SK-MEL-5 (cell line): ENCODE measurements around the gene FAM174C. TPM values are rescaled to one million over a fixed set of nuclear protein-coding genes. Genes with fewer than 3 reads are reported as not detected.

ENCODE experiments used
- DNase-seq: peaks from one replicate; pipeline ENCODE4 v3.0.0-alpha.2; 2016; ENCODE audit warnings: low read depth, low spot score
- in situ Hi-C: cut with HindIII; loops from 2 replicates; pipeline ENCODE4 v1.10.0; 2016; ENCODE audit warnings: low sequenced_read_pairs, high pct_unique_total_duplicates, low pct_unique_long_range_greater_than_20kb
- total RNA-seq: library from RNA; depleted of rRNA; stranded (reverse); fragments of >200 nt; shearing (Covaris generic); gene quantifications from 2 replicates; pipeline ENCODE4 v1.2.3, GENCODE V29; 2014

The FAM174C gene
- total RNA-seq, 1 experiment from 2014 or later: 89.7 TPM

DNA sequence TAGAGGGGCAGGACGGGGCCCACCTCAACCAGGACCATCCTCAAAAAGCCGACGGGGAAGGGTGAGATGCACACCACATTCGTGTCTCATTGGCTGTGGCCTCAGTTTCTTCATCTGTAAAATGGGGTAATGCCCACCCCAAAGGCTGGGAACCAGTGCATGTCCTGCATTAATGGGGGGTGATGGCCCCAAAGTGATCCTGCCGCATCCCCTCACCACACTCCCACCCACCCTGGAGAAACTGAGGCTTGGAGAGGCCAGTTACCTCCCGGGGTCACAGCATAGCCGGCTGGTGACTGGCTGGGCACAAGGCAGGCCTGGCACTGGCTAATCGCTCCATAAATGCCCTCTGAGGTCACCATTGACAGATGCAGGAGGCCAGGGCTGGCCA lies 27.6 kb upstream of the FAM174C start:
- no peak for DNase-seq
- in situ Hi-C loops: no loop called here

DNA sequence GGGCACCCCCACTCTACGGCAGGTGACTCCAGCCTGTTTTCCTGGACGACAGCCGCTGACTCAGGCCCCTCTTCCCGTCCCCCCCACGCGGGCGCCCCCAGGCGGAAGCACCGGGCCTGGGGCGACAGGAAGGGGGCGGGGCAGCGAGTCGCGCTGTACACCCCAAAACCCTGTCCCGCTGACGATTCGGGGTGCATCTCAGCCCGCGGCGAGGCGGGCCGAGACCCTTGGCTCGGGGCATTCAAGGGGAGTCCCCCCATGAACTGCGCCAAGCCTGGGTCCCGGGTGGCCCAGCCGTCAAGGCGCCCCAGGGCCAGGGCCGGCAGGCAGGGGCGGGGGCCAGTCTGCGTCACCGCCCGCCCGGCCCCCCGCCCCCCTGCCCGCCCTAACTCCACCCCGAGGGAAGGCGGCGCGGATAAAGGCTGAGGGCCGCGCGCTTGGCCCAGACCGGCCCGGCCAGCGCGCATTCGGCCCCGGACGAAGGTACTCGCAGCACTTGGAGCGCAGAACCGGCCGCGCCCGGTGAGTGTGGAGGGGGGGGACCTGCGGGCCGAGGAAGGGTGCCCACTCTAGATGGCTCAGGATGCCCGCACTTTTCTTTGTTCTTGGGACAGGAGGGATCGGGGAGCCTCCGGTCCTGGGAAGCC lies 27.1 kb upstream of the FAM174C start, which contains the start of gene MIDN:
TSS of gene MIDN (plus strand) at position 445 of the 647 bp plus-strand sequence. CDS start 1,714 bp downstream, outside the sequence.
- peak; percentile 63 for DNase-seq

DNA sequence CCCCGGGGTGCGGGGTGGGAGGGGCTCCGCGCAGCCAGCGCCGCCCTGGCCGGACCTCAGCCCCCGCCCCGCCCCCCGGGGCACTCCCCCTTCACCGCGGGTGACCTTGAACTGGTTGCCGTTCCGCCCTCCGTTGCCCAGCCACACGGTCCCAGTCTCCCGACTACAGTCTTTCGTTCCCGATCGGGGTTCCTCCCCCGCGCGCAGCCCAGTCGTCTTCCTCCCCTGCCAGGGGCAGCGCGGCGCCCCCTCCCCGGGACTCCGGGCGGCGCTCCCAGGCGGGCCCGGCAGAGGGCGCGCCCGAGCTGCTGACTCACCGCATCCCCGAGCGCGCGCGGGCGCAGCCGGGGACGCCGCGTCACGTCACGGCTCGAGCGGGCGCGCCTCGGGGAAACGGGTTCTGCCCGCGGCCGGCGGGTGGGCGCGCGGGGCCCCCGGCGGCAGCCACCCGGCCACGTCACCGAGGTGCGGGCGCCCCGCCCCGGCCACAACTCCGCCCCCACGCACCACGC lies 26.5 kb upstream of the FAM174C start:
- in situ Hi-C loops: no loop called here
- DNase-seq: no peak

More for the DNA sequence above, 27.1 kb upstream of the FAM174C start, which contains the start of gene MIDN:
- in situ Hi-C loops: no loop called here

DNA sequence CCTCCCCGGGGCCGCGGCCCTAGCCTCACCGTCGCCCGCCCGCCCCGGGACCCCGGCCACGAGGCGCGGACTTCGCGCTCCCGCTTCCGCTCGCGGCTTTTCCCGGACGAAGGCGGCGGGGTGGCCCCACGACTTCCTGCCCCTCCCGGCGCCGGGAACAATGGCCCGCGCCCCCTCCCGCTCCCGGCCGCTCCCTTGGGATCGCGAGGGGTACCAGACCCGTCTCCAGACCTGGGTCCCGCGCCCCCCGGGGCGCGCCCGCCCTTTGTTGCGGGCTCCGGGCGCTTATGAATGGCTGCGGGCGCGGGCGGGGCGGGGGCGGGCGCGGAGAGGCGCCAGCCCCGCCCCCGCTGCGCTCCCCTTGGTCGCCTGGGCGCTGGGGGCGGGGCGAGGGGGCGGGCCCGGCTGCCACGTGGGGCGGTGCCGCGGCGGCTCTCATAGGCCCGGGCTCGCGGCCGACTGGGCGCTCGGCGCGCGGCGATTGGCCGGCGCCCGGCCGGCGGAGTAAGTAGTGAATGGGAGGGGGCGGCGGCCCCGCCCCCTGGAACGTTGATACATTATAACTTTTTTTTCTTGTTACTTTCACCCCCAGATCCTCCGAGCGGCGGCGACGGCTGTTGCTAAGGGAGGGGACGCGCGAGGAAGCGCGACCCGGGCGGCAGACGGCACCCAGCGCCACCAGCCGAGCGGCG lies 25.9 kb upstream of the FAM174C start:
- DNase-seq: peak; percentile 87
- in situ Hi-C loops: no loop called here

DNA sequence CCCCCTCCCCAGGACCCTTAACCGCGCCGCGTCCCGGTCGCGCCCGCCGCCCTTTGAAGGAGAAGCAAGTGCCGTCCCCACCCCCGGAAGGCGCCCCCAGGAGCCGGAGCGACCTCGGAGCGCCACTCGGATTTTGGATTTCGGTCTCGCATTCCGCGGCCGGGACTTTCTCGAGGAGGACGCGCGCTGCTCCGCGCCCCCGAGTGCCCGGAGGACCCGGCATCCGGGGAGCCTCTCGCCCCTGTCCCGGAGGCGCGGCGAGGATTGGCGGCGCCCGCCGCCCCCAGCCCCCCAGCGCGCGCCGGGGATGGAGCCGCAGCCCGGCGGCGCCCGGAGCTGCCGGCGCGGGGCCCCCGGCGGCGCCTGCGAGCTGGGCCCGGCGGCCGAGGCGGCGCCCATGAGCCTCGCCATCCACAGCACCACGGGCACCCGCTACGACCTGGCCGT lies 25.3 kb upstream of the FAM174C start:
- in situ Hi-C loops: no loop called here
- no peak for DNase-seq

DNA sequence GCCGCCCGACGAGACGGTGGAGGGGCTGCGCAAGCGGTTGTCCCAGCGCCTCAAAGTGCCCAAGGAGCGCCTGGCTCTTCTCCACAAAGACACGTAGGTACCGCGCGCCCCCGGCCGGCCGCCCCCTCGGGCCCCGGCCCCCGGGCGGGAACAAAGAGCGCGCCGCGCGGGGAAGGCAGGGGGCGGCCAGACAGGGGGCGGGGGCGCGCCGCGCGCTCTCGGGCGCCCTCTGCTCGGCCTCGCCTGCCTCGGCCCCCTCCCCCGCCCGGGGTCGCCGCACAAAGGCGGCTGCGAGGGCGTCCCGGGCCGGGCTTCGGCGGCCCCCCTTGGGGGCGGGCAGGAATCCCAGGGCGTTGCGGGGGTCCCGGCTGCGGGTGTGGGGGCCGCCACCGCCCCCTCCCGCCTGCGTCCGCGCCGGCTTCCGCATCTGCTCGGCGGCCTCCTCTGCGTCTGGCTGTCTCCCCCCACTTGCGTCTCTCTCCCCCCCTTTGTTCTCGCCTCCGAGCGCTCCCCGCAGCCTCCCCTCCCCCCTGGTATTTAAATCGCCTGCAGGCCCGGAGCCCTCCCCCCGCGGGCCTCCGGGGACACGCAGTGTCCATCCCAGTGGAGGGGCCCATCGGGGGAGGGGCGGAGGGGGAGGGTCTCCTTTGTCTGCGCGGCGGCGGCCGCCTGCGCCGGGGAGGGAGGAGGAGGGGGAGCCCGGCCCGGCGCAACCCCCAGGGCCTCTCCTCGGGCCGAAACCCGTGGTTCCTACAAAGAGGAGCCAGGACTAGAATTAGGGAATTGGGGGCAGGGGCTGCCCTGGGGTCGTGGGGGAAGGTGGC lies 24.7 kb upstream of the FAM174C start:
- in situ Hi-C loops: no loop called here
- DNase-seq: peak; percentile 48

DNA sequence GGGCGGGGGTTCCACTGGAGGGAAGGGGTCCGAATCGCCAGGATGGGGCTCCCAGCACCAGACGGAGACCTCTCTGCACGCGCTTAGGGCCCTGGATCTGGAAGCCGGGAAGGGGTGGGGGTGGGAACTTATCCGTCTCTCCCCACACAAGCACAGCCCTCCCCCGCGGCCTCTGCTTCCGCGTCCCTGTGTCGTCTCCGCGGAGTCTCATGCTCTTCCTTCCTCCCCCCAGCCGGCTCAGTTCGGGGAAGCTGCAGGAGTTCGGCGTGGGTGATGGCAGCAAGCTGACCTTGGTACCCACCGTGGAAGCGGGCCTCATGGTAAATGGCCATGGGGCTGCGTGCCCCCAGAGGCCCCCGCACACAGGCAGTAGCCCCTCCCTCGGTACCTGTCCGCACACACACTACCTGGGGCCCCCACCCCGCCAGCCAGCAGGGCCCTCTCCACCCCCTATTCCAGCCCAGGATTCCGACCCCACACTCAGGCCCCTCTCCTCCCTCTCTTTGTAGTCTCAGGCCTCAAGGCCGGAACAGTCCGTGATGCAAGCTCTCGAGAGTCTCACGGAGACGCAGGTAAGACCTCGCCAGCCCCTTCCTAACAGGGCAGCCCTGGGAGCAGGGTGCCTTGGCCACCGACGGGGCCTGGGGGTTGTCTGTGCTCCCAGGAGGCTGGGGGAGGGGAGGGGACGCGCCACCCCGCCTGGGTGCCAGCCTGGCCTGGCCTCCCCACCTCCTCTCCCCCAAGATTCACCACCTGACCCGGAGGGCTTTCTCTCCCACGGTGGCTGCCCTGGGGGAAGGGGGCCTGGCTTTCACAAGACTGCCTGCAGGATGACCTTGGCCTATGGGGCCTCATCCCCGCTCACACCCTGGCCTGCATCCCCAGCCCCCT lies 23.8 kb upstream of the FAM174C start:
- in situ Hi-C loops: no loop called here
- peak; percentile 76 for DNase-seq

DNA sequence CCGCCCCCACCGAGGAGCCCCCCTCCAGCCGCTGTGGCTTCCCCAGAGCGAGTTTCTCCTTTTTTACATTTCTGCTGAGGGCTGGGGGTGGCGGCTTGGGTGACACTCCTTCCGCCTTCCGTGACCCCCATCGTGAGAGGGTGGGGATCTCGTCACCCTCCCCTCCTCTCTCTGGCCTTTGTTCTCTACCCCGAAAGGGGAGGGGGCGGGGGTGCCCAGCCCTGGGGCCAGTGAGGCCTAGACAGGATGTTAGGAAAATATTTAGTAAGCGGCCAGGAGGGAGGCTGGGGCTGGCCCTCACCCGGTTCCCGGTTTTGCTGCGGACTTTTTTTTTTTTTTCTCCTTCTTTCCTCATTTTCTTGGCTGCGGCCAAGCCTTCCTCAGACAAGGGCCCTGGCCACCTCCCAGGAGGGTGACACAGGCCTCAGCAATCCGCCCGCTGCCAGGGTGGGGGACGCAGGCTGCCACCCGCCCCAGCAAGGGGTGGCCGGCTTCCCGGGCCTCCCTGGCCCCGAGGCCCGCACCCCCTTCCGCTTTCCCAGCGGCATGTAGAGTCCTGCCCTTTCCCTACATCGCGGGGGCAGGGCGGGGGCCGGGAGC lies 23.0 kb upstream of the FAM174C start:
- in situ Hi-C loops: no loop called here

DNA sequence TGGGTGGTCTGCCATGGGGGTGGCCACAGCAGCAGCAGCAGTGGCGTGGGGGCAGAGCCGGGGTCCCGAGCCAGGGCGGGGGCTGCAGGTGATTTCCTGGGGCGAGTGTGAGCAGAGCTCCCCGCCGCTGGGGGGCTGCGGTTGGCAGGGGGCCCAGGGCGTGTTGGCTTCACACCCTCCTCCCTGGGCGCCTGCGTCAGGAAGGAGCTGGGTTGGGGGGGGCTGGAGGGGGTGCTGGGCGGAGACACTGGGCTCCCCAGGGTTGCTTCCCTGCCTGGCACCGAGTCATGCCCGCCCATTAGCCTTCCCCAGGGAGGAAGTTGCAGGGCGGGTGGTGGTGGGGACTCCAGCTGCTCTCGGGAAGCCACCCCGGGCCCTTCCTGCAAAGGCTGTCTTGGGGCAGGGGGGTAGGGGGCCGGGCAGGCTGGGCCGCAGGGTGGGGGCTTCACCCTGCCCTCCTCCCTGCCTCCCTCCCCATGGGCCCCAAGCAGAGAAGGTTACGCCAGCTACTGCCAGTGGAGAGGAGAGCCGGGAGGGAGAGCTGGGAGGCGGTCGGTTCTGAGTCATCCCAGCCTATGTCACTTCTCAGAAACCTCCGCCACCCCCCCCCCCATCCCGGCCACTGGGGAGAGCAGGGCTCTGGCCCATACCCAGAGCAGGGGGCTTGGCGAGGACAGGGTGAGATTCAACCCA lies 22.4 kb upstream of the FAM174C start:
- peak; percentile 76 for DNase-seq
- in situ Hi-C loops: no loop called here

More for the DNA sequence above, 23.0 kb upstream of the FAM174C start:
- DNase-seq: peak; percentile 59

DNA sequence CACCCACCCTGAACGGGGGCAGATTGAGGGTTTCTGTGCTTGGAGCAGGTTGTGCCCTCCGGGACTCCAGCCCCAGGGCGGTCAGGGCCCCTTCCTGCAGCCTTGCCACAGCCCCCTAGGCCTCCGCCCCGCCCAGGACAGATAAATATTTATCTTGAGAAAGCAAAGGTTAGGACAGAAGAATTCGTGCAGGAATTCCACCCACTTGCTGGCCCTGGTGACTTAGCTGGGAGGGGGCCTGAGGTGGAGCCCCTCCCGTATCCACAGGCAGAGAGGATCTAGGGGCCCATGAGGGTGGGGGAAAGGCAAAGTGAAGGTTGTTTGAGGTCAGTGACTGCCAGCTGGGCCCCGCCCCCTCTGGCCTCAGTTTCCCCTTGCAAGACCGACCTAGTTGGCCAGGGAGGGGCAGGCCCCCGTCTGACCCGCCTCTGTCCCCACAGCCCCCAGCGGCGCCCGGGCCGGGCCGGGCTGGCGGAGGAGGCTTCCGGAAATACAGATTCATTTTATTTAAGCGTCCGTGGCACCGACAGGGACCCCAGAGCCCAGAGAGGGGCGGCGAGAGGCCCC lies 21.7 kb upstream of the FAM174C start:
- no peak for DNase-seq
- in situ Hi-C loops: no loop called here

DNA sequence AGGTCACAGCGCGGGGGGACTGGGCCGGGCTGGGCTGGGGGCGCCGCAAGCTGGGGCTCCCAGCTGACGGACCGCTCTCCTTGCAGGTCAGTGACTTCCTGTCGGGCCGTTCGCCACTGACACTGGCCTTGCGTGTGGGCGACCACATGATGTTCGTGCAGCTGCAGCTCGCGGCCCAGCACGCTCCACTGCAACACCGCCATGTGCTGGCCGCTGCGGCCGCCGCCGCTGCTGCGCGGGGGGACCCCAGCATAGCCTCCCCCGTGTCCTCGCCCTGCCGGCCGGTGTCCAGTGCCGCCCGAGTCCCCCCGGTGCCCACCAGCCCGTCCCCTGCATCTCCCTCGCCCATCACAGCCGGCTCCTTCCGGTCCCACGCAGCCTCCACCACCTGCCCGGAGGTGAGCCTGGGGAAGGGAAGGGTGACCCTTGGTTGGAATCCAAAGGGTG lies 21.2 kb upstream of the FAM174C start:
- in situ Hi-C loops: no loop called here
- no peak for DNase-seq

DNA sequence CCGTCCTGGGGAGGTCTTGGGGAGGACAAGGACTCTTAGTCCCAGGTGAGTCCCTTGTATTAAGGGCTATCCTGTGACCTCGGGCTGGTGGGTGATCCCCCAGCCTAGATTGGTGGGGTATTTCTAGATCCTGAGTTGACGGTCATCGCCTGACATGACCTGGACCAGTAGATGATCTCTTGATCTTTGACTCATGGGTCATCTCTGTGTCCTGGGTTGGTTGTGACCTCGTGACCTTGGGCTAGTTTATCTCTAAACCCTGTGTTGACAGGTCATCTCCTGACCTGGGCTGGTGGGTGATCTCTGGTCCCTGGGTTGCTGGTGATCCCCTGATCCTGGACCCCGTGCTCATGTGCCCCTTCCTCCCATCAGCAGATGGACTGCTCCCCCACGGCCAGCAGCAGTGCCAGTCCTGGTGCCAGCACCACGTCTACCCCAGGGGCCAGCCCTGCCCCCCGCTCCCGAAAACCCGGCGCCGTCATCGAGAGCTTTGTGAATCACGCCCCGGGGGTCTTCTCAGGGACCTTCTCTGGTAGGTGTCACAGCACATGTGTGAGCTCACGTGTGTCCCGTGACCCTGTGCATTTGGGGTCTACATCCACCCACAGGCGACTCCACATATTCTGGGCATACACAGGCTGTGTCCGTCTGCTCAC lies 20.7 kb upstream of the FAM174C start:
- DNase-seq: no peak
- in situ Hi-C loops: no loop called here

DNA sequence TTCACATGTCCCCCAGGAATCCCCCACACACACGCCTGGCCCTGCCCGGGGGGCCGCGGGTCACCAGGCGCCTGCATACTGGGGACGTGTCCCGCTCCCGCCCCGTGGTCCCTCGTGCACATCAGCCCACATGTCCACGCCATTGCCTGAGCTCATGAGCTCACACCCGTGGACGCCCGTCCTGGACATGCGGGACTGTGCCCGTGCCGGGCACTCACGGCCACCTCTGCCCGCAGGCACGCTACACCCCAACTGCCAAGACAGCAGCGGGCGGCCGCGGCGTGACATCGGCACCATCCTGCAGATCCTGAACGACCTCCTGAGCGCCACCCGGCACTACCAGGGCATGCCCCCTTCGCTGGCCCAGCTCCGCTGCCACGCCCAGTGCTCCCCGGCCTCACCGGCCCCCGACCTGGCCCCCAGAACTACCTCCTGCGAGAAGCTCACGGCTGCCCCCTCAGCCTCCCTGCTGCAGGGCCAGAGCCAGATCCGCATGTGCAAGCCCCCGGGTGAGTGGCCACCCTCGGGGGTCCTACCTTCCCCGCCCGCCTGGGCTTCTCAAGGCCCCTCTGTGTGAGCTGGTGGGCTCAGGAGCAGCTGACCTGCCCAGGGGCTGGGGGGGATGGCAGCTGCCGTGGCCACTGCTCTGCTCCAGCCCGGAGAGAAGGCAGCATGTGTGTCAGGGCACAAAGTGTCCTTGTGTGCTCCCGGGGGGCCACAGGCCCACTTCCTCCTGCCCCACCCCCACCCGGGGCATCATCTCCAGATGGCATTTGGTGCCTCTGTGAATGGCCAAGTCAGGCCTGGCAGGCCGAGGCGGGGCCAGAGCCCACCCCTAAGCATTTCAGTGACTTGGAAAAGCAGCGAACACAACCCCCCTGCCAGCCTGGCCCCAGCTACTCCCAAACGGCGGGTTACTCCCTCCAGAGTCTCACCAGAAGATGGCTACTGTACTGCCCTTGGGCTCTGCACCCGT lies 19.9 kb upstream of the FAM174C start:
- no peak for DNase-seq
- in situ Hi-C loops: no loop called here

DNA sequence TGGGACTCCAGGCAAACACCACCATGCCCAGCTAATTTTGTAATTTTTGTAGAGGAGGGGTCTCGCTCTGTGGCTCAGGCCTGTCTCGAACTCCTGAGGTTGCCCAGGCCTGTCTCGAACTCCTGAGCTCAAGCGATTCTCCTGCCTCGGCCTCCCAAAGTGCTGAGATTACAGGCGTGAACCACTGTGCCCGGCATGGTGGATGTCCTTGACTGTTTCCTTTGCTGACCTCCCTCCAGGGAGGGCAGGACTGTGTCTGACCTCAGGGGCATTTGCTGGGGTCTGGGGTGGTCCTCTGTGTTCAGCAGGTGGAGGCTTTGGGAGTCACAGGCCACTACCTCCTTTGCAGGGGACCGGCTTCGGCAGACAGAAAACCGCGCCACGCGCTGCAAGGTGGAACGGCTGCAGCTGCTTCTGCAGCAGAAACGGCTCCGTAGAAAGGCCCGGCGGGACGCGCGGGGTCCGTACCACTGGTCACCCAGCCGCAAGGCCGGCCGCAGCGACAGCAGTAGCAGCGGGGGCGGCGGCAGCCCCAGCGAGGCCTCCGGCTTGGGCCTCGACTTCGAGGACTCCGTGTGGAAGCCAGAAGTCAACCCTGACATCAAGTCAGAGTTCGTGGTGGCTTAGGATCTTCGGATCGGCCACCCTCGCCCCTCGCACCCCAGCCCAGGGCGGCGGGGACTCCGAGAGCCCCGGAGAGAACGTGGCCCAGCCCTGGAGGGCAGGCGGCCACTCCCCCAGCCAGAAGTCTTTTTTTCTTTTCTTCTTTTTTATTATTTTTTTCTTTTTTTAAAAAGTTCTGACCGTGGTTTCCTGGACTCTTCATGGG lies 18.5 kb upstream of the FAM174C start:
- no peak for DNase-seq
- in situ Hi-C loops: no loop called here
